Measurements from ENCODE around the gene PRDM5.

GRCh38 chr4:120948382-120948781, 25.9 kb upstream of the PRDM5 start:
- TF ChIP-seq, protein P1, sequence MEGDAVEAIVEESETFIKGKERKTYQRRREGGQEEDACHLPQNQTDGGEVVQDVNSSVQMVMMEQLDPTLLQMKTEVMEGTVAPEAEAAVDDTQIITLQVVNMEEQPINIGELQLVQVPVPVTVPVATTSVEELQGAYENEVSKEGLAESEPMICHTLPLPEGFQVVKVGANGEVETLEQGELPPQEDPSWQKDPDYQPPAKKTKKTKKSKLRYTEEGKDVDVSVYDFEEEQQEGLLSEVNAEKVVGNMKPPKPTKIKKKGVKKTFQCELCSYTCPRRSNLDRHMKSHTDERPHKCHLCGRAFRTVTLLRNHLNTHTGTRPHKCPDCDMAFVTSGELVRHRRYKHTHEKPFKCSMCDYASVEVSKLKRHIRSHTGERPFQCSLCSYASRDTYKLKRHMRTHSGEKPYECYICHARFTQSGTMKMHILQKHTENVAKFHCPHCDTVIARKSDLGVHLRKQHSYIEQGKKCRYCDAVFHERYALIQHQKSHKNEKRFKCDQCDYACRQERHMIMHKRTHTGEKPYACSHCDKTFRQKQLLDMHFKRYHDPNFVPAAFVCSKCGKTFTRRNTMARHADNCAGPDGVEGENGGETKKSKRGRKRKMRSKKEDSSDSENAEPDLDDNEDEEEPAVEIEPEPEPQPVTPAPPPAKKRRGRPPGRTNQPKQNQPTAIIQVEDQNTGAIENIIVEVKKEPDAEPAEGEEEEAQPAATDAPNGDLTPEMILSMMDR (IDR thresholded peaks at IDR 0.05; ENCODE audit: low read length) = no peak
- TF ChIP-seq EZH2 (IDR thresholded peaks at IDR 0.05; ENCODE audit: borderline replicate concordance, low read length) = no peak

All from OCI-LY1 (cell line).